GM19043 (cell line): ENCODE data around the gene ABCG2.
"Not testable (repeated sequence)": the region's sequence is repeated elsewhere in the genome, so short reads cannot be mapped to it uniquely, and the experiment has no call there.

Experiments used
- ATAC-seq: cut with Tn5 transposase; IDR thresholded peaks from one replicate; pipeline ENCODE4 v1.9.1; 2021; ENCODE audit warnings: low read depth; ENCODE audit not compliant: unreplicated experiment

The ABCG2 gene

DNA sequence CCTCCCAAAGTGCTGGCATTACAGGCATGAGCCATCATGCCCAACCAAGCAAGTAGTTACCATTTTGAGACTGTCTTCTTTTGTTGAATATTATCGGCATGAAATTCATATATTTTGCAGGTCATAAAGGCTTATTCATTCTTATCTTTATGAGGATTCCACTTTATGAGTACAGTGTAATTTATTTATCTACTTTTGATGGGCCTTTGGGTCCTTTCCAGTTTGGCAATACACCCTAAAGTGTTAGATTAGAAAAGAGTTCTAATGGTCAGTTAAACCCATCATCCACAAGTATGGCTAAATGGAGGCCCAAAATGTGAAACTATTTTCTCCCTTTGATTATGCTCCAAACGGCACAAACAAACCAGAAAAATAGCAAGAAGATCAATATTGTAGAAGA is 10.9 kb upstream of the ABCG2 start:
- no peak for ATAC-seq

DNA sequence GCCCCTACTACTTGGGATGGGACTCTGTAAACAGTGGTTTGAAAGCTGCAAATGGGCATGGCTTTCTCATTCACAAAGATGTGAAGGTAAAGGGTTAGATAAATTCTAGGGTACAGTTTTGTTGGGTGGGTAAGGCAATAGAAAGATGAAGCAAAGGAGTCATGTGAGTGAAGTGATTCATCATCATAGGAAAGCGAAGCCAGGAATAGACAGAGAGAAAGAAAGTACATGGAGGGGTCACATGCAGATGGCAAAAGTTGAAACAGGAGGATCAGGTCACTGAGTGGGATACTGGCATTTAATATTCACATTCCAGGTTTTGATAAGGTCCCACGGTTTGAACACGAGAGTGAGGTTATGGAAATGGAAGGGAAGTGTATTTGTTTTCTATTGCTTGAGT is 8.2 kb upstream of the ABCG2 start:
- no peak for ATAC-seq

DNA sequence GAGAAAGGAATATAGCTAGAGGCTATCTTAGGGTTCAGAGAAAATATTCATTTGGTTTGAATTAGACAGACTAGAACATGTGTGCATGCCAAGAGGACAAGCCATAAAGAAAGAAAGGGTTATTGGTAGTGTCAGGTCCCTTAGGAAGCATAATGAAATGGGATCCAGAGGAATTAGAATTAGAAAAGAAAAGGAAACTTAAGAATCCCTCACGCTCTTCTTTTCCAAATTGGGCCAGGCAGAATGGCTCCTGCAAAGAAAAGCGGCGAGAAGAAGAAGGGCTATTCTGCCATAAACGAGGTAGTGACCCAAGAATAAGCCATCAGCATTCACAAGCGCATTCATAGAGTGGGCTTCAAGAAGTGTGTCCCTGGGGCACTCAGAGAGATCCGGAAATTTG is 4.9 kb upstream of the ABCG2 start:
- no peak for ATAC-seq

DNA sequence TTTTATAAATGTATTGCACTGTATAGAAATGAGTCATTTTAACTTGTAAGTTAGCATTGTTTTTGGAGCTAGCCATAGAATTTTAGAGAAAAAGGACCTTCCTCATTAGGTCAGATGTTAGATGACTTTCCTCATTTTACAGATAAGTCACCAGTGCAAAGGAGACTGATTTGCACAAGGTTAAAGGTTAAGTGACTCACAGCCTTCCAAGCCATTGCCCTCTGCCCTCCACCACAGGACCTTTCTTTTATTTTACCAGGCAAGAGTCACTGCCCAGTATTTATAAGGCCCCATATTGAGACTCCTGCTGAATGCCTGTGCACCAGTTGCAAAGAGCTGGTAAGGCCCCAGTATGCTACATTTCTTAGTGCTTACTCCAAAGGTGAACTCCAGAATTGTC is 4.2 kb upstream of the ABCG2 start:
- no peak for ATAC-seq

DNA sequence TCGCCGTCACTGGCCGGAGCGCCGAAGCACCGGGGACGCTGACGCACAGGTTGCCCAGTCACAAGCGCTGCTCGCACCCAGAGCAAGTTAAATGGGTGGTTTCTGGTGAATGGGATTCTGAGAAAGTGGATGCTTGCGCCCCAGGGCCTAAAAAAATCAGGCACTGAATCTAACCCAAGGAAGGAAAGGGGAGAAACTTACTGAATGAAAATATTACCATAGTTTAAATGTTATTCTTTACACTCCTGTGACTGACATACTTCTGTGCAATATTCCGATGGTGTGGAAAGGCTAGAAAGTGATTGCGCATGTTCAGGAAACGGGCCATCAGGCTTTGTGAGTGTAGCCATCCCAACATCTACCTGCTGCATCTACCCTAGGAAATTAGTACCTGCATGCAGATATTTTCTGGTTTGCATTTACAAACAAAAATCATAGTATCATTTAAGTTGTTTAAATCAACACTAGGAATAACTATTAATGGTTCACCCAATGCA is 838 bp upstream of the ABCG2 start:
- no peak for ATAC-seq

DNA sequence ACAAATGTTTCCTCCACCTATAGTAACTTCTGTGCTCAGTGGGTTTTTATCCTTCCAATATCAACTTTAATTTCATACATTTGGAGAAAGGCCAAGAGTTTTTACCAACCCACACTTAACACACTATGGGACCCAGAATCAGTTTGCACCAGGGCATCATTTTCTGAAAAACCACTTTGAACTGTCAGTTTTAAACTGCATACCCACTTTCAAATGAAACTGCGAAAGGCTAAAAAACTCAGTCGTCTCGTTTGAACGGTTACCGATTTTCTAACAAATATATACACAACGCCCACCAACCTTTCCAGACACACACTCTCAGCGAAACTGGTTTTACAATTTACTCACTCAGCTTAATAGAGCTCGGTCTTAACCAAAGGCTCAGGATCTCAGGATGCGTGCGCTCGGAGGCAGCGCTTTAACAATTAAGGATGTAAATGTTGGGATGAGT is 376 bp downstream of the ABCG2 start:
- ATAC-seq: no peak

DNA sequence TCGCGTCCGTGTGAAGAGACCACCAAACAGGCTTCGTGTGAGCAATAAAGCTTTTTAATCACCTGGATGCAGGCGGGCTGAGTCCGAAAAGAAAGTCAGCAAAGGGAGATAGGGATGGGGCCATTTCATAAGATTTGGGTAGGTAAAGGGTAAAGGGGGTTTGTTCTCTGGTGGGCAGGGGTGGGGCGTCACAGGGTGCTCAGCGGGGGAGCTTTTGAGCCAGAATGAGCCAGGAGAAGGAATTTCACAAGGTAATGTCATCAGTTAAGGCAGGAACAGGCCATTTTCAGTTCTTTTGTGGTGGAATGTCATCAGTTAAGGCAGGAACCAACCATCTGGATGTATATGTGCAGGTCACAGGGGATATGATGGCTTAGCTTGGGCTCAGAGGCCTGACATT is 6.1 kb downstream of the ABCG2 start:
- ATAC-seq: not testable (repeated sequence)

DNA sequence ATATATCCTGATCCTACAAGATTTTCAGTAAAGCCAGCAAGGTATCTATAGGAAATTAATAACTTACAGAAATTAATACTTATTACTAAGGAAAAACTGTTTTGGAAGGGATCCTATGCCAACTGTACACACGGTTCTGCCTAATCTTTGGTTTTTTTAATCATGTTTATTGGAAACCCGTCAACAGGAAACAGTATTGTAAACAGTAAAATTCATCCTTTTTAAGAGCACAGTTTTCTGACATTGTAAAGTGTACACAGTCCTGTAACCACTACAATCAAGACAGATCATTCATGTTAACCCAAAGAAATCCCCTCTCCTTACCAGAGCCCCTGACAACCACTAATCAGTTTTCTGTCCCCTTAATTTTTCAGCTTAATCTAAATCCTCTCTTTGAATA is 9.9 kb downstream of the ABCG2 start:
- no peak for ATAC-seq

DNA sequence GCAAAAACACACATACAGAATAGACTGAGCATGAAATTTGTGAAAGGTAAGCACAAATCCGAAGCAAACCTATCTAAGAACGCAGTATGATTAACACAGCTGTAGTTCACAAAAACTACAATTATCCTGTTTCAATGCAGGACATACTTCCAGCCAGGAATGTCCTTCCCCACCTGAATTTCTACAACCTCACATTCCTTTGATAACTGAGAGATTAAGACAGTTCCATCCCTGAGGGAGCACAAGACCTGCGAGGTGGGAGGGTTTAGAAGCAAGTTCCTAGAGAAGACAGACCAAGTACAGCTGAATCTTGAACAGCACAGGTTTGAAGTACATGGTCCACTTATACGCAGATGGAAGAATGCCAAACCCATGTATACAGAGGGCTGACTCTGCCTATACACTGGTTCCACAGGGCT is 10.6 kb downstream of the ABCG2 start:
- ATAC-seq: no peak

DNA sequence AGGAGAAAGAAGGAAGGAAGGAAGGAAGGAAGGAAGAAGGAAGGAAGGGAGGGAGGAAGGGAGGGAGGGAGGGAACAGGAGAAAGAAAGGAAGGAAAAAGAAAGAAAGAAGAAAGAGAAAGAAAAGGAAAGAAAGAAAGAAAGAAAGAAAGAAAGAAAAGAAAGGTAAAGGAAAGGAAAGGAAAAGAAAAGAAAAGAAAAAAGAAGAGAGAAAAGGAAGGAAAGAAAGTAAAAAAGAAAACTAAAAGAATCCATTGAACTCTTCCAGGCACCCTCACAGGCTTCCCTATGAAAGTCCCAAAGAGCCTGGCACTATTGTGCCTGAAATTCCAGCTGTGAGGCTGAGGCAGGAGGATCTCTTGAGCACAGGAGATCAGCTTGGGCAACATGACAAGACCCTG is 11.5 kb downstream of the ABCG2 start:
- ATAC-seq: no peak

DNA sequence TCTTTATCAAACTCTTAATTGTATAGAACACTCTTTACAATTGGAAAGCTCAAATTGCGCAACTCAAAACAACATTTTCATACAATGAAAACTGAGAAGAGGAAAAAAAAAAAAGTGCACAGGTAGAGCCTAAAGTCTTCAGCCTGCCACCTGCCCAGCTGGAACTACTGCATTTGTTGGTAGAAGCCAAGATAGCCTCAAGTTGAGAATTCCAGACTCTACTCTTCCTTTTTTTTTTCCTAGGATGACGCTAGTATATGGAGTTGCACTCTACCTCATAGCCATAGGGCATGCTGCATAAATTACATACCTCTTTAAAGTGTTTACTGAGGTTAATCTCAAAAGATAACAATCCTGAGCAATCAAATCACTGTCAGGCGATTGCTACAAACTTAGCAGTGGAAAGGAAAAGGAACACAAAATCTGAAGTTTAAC is 13.6 kb downstream of the ABCG2 start:
- no peak for ATAC-seq

DNA sequence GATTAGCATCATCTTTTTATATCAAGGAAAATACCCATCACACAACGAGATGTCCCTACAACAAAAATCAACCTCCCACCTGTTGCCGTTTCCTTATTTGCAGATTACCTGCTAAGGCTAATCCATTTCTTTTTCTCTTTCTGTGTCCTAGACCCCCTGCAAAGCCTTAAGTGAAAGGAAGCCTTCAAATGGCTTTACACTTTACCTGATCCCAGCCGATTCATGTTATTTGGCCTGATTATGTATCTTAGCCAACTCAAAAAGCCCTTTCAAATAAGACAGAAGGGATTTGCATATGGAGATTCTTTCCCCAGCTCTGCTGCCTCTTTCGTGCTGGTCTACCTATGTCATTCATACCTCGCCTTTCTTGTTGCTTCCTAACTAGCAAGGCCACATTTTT is 14.4 kb downstream of the ABCG2 start:
- no peak for ATAC-seq

DNA sequence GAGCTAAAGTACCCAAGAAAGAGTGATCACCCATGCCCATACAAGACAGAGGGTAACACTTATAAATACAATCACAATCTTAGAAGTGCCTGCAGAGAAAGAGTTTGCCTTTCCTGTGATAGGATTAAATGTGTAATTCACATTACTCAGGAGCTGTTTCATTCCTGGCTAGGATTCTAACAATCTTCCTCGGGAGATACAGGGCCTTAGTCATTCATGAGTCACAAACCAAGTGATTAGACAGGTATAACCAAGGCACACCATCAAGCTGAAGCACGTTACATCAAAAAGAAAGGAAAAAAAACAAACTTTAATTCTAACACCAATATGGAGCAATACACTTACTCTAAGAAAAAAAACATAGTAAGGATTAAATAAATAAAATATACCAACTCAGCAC is 14.9 kb downstream of the ABCG2 start:
- ATAC-seq: no peak

DNA sequence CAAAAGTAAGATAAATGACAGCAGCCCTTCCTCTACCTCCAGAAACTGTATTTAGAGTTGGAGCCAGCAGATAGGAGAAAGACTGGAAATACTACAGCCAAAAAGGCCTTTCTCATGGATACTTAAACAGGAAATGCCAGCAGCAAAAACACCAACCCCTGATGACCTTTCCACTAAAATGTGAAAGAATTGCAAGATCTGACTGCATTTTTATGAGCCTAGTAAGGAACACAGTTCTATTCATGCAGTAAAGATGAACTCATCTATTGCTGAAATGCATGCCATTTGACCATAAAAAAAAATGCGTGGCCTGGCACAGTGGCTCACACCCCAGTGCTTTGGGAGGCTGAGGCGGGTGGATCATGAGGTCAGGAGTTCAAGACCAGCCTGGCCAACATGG is 19.9 kb downstream of the ABCG2 start:
- no peak for ATAC-seq

DNA sequence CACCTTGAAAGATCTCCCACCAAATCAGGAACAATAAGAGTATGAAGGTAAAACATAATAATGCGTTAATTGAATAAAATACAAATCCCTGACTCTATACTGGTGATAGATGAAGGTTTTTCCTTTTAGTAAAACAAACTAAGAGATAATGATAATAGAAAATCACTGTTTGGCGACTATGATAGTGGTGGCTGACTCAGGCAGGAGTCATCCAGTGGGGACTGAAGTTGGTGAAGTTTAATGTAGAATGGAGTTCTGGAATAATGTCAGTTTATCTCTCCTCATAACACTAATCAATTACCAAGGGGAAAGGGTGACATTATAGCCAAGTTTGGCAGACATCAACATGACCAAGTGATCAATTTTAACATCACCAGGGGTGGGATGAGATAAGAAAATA is 21.3 kb downstream of the ABCG2 start:
- ATAC-seq: no peak

DNA sequence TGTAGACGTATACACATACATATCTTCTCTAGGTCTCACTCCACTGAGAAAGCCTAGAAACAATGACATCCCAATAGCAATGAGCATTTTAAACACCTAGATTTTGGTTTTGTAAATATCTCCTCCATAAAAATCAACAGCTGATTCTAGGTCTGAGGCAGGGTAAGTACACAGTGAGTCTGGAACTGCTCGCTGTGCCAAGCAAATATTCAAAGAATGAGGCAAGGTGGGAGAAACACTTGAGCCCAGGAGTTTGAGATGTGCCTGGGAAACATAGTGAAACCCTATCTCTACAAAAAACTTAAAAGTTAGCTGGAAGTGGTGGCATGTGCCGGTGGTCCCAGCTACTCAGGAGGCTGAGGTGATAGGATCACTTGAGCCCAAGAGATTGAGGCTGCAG is 22.2 kb downstream of the ABCG2 start:
- no peak for ATAC-seq

DNA sequence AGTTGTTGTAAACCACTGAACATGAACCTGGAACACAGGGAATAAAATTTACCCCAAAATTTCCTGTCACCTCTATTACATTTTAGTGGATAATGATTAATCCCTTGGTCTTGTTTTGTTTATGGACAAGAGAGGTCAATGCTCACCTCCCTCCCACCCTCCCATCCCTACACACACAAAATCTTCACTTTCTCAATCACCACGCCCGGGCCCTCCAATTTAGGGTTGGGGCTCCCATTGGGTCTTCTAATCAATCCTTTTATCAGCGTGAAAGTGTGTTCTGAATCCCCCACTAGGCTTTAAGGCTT is 23.1 kb downstream of the ABCG2 start:
- no peak for ATAC-seq

DNA sequence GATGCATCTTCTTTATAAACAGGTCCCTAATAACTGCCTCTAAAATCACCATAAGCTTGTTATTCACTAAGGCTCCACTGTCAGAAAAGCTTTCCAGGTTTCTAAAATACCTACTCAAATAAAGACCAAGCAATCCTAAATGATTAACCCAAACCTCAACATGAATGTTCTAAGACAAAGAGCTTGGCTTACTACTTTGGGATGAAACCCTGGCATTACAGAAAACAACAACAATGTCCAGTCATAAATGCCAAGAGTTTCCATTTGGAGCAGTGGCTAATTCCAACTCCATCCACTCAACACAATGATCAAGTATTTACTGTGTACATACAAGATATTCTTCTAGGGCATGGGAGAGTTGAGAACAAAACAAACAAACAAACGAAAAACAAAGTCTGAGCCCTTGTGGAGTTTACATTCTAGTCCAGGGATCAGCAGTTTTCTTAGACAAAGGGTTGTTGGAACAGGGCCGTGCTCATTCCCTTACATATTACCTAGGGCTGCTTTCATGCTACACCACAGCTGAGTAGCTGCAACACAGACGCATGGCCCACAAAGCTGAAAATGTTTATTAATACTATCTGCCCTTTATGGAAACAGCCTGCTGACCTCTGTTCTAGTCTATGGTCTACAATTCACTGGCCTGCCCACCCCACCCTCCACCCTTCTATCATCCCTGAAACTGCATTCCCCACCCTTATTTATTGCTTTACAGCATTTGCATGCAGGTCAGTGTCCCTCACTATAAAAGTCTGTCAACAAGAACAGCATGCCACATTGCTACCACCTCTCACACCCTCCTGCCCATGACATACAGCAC is 23.7 kb downstream of the ABCG2 start:
- ATAC-seq: no peak

DNA sequence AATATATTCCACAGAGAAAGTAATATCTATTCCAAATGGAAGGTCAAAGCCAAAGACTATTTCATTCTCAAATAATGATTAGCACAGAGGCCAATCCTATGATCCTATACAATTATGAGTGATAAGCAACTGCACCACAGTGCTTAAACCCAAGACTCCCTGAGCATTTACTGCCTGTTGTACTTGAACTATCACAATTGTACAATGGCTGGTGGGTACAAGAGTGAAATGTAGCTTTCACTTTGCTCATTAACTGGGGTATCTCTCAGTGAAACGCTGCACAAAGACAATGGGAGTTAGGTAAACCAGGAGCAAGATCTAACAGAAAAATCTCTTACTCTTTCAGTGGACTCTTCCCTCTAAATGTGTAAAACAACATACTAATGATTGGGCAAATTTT is 24.3 kb downstream of the ABCG2 start:
- no peak for ATAC-seq

DNA sequence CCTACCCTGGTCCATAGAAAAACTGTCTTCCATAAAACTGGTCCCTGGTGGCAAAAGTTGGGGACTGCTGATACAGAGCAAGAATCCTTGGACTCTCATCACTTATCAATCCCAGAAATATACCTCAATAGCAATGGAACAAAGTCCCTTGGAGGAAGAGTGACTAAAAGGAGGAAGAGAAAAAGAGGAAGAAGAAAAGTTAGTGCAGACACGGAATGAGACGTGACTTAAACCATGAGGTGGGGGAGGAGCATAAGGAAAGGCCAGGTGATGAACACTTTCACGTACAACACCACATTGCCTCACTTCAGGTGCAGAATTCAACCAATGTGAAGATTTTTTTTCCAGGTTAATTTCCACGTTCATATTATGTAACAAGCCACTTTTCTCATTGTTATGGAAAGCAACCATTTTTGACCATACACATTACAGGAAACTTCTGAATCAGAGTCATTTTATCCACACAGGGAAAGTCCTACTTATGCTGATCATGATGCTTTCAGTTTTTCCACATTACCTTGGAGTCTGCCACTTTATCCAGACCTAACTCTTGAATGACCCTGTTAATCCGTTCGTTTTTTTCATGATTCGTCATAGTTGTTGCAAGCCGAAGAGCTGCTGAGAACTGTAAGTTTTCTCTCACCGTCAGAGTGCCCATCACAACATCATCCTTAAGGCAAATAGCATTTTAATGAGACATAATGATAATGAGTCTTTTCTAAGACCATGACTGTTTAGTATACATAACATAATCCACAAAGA is 27.7 kb downstream of the ABCG2 start:
- no peak for ATAC-seq

DNA sequence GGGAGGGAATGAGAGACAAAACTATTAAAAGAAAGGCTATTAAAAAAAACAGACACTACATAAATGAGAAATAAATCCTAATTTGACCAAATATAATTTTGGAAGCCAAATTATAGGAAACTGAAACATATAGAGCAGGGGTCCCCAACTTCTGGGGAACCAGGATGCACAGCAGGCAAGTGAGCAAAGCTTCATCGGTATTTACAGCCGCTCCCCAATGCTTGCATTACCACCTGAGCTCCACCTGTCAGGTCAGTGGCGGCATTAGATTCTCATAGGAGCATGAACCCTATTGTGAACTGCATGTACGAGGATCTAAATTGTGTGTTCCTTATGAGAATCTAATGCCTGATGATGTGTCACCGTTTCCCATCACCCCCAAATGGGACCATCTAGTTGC is 28.4 kb downstream of the ABCG2 start:
- ATAC-seq: no peak

DNA sequence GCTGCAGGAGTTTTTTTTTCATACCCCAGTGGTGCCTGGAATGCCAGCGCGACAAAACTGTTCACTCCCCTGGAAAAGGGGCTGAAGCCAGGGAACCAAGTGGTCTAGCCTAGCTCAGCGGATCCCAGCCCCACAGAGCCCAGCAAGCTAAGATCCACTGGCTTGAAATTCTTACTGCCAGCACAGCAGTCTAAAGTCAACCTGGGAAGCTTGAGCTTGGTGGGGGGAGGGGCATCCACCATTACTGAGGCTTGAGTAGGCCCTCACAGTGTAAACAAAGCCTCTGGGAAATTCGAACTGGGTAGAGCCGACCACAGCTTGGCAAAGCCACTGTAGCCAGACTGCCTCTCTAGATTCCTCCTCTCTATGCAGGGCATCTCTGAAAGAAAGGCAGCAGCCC is 36.2 kb downstream of the ABCG2 start:
- ATAC-seq: not testable (repeated sequence)
